Measurements from ENCODE around the gene DNMT3B.
A peak's percentile ranks its signal among the peaks of the same experiment; 100 is the strongest.
"Not testable (repeated sequence)": the region's sequence is repeated elsewhere in the genome, so short reads cannot be mapped to it uniquely, and the experiment has no call there.

Gene DNMT3B

DNA sequence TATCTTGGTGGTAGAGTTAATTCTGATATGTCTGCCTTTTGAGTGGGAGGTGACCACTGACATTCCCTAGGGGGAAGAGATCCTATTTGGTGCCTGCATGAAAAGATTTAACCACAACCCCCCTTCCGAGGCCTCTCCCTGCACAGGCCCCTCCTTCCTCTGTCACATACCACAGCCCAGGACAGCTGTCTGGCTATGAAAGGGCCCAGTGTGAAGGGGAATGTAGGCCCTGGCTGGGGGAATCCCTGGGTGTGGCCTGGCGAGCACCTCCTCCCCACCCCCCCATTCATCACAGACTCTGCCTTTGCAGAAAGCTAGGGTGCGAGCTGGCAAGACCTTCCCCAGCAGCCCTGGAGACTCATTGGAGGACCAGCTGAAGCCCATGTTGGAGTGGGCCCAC lies 30.1 kb downstream of the DNMT3B start:
- no peak for DNase-seq

DNA sequence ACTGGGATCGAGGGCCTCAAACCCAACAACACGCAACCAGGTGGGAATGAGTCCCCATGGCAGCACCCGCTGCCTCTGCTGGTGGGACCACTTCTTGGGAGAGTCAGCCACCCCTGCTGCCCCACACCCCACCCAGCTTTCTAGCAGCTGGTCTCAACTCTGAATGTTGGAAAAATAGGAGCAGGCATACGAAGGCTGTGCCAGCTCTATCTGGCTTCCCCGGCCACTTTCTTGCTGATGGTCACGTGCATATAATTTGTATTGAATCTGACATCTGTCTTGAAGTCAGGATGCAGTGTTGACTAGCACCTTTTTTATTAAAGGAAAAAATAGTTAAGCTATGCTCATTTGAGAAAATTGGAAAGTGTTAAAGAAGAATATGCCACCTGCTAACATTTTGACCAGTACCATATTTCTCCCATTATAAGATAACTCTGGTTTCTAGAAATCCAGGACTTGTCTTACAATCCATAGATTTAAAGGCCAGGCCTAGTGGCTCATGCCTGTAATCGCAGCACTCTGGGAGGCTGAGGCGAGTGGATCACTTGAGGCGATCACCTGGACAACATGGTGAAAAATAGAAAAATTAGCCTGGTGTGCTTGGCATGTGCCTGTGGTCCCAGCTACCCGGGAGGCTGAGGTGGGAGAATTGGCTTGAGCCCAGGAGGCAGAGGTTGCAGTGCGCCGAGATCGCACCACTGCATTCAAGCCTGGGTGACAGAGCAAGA lies 30.7 kb downstream of the DNMT3B start:
- DNase-seq = no peak

DNA sequence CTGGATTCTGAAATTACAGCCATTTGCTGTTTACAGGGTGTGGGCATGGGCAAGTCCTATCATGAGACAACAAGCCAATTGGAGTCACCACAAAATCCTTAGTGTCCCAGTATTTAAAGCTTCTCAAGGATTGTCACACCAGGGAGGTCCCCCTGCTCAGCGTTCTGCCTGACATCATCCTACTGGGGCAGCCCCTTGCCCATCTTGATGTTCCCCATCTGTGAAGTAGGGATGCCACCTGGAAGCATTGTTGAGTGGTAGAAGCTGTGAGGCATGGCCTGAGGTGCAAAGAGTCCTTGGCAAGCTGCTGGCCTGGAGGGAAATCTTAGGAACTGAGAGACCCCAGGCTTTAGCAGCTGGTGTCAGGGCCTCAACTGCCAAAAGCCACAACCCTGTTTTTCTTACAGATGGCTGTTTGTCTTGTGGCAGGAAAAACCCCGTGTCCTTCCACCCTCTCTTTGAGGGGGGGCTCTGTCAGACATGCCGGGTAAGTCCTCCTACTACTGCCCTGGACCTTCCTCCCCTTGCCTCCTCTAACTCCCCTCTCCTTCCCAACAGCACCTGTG lies 34.3 kb downstream of the DNMT3B start:
- DNase-seq = no peak

DNA sequence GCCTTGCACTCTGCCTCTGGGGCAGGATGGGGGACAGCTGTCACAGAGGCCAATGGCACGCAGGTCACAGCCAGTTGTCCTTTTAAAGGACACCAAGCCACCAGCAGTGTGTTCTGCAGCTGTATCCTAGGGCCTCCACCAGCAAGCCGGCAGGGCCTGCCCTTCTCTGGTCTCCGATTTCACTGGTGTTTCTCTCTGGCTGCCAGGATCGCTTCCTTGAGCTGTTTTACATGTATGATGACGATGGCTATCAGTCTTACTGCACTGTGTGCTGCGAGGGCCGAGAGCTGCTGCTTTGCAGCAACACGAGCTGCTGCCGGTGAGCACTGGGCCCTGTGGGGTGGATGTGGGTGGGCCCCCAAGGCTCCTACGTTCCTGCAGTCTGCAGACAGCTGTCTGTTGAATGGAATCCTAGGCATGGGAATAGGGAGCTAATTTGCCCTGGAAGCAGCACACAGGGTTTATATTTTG lies 34.8 kb downstream of the DNMT3B start:
- no peak for DNase-seq

DNA sequence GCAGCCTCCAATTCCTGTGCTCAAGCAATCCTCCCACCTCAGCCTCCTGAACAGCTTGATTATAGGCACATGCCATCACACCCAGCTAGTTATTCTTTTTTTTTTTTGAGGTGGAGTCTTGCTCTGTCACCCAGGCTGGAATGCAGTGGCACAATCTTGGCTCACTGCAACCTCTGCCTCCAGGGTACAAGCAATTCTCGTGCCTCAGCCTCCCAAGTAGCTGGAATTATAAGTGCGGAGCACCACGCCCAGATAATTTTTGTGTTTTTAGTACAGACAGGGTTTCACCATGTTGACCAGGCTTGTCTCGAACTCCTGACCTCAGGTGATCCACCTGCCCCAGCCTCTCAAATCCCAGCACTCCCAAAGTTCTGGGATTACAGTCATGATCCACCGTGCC lies 35.4 kb downstream of the DNMT3B start:
- not testable (repeated sequence) for DNase-seq

DNA sequence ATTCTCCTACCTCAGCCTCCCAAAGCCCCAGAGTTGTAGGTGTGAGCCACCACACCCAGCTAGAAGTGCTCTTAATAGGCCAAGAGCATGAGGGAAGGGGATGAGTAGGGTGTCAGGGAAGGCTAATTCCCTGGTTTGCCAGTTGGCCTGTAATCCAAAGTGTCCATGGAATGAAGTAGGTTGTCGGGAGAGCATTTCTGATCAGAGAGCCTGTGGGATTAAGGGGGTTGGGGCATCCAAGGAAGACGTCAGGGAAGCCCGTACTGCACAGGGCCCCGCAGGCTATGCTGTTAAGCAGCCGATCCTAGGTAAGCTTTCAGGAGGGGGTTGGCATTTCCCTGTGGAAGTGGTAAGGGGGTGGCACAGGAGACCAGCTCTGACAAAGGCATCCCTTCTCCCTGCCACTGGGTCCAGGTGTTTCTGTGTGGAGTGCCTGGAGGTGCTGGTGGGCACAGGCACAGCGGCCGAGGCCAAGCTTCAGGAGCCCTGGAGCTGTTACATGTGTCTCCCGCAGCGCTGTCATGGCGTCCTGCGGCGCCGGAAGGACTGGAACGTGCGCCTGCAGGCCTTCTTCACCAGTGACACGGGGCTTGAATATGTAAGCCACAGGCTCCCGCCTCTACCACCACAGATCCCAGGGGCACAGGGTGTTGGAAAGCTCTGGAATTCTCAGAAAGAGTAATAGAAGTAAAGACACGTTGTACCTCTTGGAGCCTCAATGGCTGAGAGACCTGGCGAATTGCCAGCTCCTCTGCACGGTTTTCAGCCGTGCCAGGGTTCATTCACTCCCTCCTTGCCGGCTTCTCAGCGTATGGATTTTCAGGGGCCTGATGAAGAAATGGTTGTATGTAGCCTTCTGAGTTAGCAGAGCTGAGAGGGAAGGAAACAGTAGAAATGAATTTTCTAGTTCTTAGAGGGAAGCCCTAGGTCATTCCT lies 36.1 kb downstream of the DNMT3B start:
- DNase-seq = no peak

DNA sequence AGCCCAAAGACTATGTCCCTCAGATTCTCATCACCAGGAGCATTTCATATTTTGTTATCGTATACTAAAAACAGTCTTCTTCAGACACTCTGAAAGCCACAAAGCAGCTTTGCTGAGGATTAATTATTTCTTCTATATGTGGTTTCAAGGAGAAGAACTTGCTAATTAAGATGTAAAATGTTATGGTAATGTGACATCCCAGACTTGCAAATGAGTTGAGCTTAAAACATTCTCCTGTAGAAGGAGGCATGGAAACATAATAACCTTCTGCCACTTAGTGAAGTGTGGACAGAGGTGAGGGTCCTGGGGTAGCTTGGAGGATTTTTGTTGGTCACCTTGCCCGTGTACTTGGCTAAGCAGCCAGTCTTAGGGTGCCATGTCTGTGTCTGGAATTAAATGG lies 40.9 kb downstream of the DNMT3B start:
- DNase-seq = no peak

DNA sequence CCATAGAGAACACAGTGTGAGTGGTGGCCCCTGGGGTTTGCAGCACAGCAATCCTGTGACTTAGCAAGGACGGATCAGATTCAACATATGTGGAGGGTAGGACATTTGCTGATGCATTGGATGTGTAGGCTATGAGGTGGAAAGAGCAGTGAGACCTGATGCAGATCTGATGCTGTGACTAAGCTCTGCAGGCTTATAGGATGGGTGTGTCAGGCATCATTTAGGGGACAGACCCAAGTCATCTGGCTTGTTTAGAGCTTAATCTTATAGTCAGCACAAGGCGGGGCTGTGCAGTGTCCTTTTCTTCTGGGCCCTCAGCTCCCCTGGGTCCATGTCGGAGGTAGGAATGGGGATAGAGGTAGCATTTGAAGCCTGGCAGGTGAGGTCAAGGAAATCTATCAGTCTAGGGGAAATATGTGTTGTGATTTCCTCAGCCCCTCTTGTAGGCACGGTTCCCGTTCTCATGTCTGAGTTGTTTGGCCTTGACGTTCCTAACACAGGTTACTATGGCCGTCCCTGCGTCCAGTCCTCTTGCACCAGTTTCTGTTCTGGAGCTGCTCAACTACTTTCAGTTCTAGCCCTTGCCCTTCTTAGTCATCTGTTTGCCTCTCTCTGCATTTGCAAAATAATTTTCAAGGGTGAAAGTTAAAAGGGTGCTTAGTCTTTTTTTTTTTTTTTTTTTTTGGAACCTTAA lies 42.0 kb downstream of the DNMT3B start:
- no peak for DNase-seq

DNA sequence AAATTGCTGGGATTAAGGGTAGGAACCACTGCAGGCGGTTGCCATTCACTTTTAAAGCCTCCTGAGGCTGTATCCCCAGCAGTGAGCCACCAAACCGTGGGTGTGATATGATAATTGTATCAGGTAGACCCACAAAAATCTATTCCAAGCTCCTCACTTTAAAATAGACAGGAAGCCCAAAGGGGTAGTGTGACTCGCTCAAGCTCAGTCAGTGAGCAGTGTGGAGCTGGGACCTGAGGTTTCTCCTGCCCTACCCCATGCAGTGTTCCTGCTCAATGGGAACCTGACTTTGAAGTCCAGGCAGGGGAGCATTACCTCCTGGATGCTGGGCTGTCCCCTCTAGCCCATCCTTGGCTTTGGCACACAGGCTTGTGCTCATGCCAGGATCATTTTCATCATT lies 42.6 kb downstream of the DNMT3B start:
- DNase-seq = no peak

DNA sequence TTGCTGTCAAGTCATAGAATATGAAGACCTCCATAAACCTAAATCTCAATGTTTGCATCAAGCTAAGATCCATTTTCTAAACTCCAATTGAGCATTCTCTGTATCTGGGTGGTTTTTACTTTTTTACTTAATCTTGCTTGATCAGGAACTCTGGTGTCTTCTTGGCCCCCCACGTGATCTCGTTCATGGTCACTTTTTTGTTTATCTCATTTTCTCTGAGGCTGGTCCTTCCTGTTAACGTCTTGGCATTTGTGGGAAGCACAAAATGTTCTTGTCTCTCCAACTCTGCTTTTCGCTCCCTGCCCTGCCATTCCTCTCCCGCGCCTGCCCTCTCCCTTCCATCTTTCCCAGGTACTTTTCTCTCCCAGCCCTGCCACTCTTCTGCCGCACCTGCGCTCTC lies 43.5 kb downstream of the DNMT3B start:
- DNase-seq = no peak

DNA sequence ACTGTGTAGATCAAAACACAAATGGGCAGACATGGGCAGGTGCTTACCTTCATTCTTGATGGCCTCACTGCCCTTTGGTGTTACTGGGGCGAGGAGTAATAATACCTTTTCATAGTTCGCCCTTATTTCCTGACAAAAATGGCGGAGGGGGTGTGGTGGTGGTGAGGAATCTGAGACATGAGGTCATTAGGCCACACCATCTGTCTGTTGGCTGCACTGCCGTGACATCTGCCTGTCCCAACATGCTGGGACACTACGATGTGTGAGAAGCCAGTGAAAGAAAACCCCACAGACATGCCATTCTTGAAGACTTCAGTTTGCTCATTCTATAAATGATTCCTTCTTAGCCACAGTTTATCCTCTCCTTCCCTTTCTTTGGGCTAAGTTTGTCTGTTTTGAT lies 44.2 kb downstream of the DNMT3B start:
- DNase-seq = no peak

DNA sequence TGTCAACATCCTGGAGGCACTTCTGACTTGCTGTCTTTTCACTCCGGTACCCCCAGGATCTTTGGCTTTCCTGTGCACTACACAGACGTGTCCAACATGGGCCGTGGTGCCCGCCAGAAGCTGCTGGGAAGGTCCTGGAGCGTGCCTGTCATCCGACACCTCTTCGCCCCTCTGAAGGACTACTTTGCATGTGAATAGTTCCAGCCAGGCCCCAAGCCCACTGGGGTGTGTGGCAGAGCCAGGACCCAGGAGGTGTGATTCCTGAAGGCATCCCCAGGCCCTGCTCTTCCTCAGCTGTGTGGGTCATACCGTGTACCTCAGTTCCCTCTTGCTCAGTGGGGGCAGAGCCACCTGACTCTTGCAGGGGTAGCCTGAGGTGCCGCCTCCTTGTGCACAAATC lies 45.5 kb downstream of the DNMT3B start:
- no peak for DNase-seq

DNA sequence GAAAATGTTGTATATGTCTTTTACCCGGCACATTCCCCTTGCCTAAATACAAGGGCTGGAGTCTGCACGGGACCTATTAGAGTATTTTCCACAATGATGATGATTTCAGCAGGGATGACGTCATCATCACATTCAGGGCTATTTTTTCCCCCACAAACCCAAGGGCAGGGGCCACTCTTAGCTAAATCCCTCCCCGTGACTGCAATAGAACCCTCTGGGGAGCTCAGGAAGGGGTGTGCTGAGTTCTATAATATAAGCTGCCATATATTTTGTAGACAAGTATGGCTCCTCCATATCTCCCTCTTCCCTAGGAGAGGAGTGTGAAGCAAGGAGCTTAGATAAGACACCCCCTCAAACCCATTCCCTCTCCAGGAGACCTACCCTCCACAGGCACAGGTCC lies 46.3 kb downstream of the DNMT3B start:
- no peak for DNase-seq

DNA sequence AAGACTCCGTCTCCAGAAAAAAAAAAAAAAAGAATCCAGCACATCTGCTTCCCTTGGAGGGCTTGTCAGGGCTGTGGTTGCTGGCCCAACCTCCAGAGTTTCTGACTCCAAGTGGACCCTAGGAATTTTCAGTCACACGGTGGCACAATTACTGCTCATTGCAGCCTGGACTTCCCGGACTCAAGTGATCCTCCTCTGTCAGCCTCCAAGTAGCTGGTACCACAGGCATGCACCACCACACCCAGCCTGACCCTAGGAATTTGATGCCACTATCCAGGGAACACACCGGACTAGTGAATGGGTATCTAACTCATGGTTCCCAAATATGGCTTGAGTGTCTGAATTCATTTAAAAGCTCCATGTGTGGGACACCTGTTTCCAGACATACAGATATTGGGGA lies 47.7 kb downstream of the DNMT3B start:
- DNase-seq = no peak

DNA sequence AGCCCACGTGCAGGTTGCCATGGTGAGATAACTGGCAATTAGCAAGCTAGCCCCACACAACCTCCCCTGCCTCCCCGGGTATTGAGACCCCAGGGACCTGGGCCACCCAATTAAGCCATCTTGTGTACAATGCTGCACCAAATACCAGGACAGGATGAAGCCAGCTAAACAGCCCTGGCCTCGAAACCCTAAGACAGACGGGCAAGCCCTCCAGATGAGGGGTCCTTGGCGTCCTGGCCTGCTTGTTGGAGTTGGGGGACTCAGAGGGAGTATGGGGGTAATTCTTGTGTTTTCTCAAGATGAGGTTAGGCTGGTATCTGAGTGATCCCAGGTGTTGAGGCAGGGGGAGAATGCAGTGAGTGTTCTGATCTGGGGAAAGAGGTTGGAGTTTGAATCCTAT lies 48.8 kb downstream of the DNMT3B start:
- DNase-seq = no peak

DNA sequence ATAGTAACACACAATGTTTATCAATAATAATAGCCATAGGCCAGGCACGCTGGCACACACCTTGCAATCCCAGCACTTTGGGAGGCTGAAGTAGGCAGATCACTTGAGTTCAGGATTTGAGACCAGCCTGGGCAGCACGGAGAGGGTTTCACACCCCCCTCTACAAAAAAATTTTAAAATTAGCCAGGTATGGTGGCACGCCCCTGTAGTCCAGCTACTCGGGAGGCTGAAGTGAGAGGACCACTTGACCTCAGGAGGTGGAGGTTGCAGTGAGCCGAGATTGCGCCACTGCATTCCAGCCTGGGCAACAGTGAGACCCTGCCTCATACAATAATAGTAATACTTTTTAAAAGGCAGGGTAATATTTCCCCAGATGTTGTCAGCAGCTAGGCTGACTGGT lies 49.7 kb downstream of the DNMT3B start:
- DNase-seq = no peak

DNA sequence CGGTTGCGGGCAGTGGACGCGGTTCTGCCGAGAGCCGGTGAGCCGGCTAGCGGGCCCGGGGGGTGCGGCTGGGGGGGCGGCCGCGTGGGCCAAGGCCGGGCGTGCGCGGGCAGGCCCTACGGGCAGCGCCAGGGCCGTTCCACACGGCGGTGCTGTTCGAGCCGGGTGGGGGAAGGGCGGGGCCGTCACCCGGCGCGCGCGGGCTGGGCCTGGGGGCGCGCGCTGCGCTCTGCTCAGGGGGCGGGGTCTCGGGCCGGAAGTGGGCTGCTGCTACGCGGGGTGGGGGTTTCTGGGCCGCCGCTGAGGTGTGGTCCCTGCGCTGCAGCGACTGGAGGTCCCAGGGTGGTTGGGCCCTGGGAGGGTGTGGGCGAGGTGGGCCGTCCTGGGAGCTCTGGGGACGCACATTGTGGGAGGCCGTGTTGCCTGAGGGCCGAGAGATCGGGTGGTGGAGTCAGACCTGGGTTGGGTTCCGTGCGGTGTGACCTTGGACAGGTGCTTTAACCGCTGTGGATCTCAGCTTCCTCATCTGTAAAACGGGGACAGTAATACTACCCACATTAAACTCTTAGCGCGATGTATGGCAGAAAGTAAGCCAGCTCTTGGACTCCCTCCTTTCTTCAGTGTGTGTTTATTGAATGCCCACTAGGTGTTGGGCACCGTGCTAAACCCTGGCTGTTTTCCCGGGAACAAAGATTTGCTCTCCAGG lies 58.0 kb downstream of the DNMT3B start:
- peak; percentile 87 for DNase-seq

DNA sequence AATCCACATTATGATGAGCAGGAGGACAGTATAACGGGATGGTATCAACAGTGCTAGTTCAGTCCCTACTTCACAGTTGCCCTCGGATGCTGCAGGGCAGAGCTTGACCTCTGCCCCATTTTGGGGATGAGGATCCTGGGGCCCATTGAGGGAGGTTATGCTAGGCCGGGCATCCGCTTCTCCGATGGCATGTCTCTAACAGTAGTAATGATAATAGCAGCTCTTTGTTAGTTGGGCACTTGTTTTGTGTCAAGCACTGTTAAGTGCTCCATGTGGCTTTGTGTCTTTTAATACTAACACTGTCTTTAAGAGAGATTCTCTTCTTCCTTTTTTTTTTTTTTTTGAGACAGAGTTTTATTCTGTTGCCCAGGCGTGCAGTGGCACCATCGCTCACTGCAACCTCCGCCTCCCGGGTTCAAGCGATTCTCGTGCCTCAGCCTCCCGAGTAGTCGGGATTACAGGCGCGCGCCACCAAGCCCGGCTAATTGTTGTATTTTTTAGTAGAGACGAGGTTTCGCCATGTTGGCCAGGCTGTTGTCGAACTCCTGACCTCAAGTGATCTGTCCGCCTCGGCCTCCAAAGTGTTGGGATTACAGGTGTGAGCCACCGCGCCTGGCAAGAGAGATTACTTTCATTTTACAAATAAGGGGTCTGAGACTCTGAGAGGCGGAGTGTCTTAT lies 58.7 kb downstream of the DNMT3B start:
- no peak for DNase-seq

DNA sequence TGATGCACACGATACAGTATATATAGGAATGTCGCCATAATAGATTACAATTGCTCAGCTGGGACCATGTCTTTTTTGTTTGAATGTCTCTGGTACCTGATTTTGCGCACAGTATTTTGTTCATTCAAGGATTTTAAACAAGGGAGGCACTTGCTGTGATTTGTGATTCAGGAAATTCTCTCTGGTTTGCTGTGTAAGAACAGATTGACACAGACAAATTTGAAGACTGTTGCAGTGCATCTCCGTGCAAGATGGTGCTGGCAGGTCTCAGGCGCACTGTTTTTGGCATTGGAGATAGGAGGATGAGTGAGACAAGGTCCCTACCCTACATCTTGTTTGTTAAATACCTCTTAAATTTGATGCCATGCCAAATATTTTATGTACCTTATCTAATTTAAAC lies 60.0 kb downstream of the DNMT3B start:
- no peak for DNase-seq

DNA sequence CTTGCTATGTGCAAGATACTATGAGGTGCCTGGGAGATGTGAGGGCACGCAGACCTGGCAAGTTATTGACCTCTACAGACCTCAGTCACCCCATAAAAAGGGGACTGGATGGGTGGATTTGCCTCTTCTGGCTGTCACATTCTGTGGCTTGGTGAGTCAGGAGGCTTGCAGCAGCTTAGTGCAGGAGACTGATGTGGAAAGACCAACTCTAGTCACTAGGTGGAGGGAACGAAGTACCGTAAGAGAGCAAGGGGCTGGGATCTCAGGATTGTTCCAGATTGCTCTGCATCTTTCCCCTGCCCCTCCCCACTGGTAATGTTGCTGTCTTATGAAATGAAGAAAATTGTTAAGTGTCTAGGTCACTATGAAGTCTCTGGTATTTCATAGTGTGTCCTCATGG lies 60.9 kb downstream of the DNMT3B start:
- no peak for DNase-seq

DNA sequence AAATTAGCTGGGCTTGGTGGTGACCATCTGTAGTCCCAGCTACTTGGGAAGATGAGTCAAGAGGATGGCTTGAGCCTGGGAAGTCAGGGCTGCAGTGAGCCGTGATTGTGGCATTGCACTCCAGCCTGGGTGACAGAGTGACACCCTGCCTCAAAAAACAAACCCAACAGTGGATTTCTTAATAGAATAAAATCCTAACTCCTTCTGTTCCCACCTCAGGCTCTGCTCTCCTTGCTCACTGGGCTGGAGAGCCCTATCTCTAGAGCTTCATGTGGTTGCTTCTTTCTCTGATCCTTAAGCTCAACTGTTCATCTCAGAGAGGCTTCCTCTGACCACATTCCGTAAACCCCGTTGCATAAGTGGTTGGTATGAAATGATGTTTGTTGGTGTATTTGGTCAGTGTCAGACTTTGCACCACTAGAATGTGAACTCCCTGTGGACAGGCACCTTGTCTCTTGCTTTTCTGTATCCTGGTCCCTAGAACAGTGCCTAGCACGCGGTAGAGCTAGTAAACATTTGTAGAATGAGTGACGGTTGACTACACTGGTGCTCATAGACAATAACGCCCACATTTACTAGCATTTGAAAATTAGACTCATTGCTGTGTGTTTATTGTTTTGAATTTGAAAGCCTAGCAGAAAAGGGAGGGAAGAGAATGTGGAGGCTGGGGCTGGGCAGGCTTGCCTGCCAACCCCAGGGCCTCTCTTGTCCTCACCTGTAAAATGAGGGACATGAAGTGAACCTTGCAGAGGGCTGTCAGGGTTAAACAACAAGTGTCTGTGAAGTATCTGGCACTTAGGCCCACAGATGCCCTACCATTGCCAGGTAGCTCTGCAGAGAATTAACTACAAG lies 61.8 kb downstream of the DNMT3B start:
- no peak for DNase-seq

All from activated effector memory CD4-positive, alpha-beta T cell treated with Interleukin-2 at 50 U/mL for 16 hours (primary cell).